Body of pancreas (tissue), 4 donors: Measurements from ENCODE around the gene APMAP. TPM values are rescaled to one million over a fixed set of nuclear protein-coding genes. Genes with fewer than 3 reads are reported as not detected.
A peak's percentile ranks its signal among the peaks of the same experiment; 100 is the strongest.
"Not testable (repeated sequence)": the region's sequence is repeated elsewhere in the genome, so short reads cannot be mapped to it uniquely, and the experiment has no call there.

ENCODE experiments used
- ATAC-seq: fragments of 150-250 bp; one replicate; pipeline ENCODE4 v1.9.1; 2016
- DNase-seq, 4 donors: peaks; one replicate each; pipeline ENCODE4 v3.0.0-alpha.2; 2019
- H3K27ac ChIP-seq, 4 donors: fragments of 200-600 bp; sonication (generic); 1 replicate in 3 of 4; 2 replicates in 1 of 4; pipeline versions ENCODE4 v1.5.1 to v1.6.1; 2016 to 2019; ENCODE audit warnings: mild to moderate bottlenecking in 1 of 4, mixed read lengths in 1 of 4, moderate library complexity in 1 of 4
- H3K27me3 ChIP-seq, 2 donors: fragments of 200-600 bp; sonication (generic); one replicate each; pipeline ENCODE4 v1.6.0; 2016; ENCODE audit warnings: mild to moderate bottlenecking in 1 of 2
- H3K36me3 ChIP-seq, 2 donors: fragments of 200-600 bp; sonication (generic); replicated peaks in 1 of 2; 2 replicates each; pipeline ENCODE4 v1.5.1; 2016; ENCODE audit warnings: low read depth in 2 of 2; ENCODE audit not compliant: insufficient read depth in 1 of 2
- H3K4me1 ChIP-seq: fragments of 200-600 bp; sonication (generic); one replicate; pipeline ENCODE4 v1.6.0; 2016
- H3K4me3 ChIP-seq, 2 donors: fragments of 200-600 bp; sonication (generic); 1 replicate in 1 of 2; 2 replicates in 1 of 2; pipeline ENCODE4 v1.5.1; 2016 to 2019
- H3K9me3 ChIP-seq, 3 donors: fragments of 200-600 bp; sonication (generic); 1 replicate in 2 of 3; 2 replicates in 1 of 3; pipeline ENCODE4 v1.5.1; 2016
- POLR2A ChIP-seq, 3 donors: fragments of 450-650 bp; IDR thresholded peaks; one replicate each; pipeline ENCODE4 v1.6.1; 2016; ENCODE audit warnings: antibody characterized with exemption in 3 of 3, mild to moderate bottlenecking in 2 of 3
- WGBS, 2 donors: methylation state at CpG; one replicate each; pipeline ENCODE4 v1.1.5; 2017; 5-methylcytosine and 5-hydroxymethylcytosine counted together
- intact Hi-C: fragments of 100-400 bp; cut with DNase I; formaldehyde crosslinking; loops from one replicate; pipeline ENCODE4 v1.15.1; 2023
- total RNA-seq, 2 donors: library from RNA; depleted of rRNA; stranded (reverse); fragments of >200 nt; gene quantifications; one replicate each; pipeline ENCODE4 v1.1.0, GENCODE V29; 2016
- TF ChIP-seq, protein P1 (sequence below), 7 experiments: fragments of 450-650 bp in 4 of 7; fragments of 200-600 bp in 3 of 7; sonication (generic) in 3 of 7; IDR thresholded peaks; one replicate each; pipeline ENCODE4 v1.5.1; 2016 to 2019; ENCODE audit warnings: antibody characterized with exemption in 7 of 7

APMAP gene
- total RNA-seq, 2 donors from 2014 or later, result 38.9 to 51.4 TPM

DNA sequence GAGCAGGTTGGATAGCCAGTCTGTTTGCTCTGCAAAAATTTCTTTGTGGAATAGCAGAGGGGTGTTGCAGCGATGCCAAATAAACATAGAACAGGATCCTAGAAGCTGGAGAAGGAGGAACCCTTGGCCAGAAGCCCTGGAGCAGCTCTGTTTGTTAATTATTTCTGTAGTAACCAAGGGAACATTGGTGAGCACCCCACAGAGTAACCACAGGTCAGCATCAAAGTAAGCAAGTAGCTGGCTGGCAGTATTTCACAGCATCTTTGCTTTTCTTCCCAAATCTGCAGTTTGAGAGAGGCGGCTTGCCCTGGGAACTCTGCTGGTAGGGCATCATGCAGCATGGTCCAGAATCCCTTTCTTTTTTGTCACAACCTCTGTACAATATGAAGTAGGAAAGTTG, 12.7 kb upstream of the APMAP start:
- TF ChIP-seq, protein P1, sequence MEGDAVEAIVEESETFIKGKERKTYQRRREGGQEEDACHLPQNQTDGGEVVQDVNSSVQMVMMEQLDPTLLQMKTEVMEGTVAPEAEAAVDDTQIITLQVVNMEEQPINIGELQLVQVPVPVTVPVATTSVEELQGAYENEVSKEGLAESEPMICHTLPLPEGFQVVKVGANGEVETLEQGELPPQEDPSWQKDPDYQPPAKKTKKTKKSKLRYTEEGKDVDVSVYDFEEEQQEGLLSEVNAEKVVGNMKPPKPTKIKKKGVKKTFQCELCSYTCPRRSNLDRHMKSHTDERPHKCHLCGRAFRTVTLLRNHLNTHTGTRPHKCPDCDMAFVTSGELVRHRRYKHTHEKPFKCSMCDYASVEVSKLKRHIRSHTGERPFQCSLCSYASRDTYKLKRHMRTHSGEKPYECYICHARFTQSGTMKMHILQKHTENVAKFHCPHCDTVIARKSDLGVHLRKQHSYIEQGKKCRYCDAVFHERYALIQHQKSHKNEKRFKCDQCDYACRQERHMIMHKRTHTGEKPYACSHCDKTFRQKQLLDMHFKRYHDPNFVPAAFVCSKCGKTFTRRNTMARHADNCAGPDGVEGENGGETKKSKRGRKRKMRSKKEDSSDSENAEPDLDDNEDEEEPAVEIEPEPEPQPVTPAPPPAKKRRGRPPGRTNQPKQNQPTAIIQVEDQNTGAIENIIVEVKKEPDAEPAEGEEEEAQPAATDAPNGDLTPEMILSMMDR (IDR thresholded peaks at IDR 0.05), result no peak
- no peak for TF ChIP-seq POLR2A (IDR thresholded peaks at IDR 0.05)
- Histone ChIP-seq H3K9me3 (no peaks in the 10 kb centered on the region), H3K4me1 (peaks cover 33% of the 10 kb centered on the region), H3K27me3 (no peaks in the 10 kb centered on the region), H3K36me3 (peaks cover 12 to 15% of the 10 kb centered on the region in 2 donors), H3K4me3 (no peak overlapping the region), H3K27ac (peak overlapping the region in 3 of 4 donors; percentile 18 to 58 (median 51))
- ATAC-seq (peak; percentile 64), DNase-seq (peak in 2 of 4 donors; percentile 50 to 56)
- intact Hi-C loops, result no loop called here
- WGBS, 2 donors, result 36 to 38% methylated on average over 2 of the region's 2 CpGs

DNA sequence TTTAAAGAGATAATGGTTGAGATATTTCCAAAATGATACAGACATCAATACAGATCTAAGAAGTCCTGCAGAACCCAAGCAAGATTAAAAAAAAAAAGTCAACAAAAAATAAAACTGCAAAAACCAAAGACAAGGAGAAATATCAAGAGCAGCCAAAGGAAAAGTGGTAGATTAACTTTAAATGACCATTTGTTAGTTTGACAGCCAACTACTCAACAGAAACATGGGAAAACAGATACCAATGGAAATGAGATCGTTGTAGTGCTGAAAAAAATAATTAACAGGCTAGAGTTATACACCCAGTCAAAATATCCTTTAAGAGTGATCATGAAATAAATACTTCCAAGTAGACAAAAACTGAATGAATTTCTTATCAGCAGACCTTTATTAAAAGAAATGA, 10.5 kb upstream of the APMAP start:
- Histone ChIP-seq H3K4me3 (no peak overlapping the region), H3K9me3 (no peaks in the 10 kb centered on the region), H3K27ac (no peak overlapping the region), H3K36me3 (peaks cover 9 to 14% of the 10 kb centered on the region in 2 donors), H3K4me1 (peaks cover 42% of the 10 kb centered on the region), H3K27me3 (no peaks in the 10 kb centered on the region)
- DNase-seq (no peak), ATAC-seq (no peak)
- 72 to 74% methylated on average over 1 of the region's 1 CpG for WGBS, 2 donors
- intact Hi-C loops, result no loop called here
- TF ChIP-seq POLR2A (IDR thresholded peaks at IDR 0.05), result no peak
- TF ChIP-seq, protein P1 (IDR thresholded peaks at IDR 0.05), result no peak

DNA sequence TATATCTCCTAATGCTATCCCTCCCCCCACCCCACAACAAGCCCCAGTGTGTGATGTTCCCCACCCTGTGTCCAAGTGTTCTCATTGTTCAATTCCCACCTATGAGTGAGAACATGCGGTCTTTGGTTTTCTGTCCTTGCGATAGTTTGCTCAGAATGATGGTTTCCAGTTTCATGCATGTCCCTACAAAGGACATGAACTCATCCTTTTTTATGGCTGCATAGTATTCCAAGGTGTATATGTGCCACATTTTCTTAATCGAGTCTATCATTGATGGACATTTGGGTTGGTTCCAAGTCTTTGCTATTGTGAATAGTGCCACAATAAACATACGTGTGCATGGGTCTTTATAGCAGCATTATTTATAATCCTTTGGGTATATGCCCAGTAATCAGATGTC, 8.8 kb upstream of the APMAP start:
- ATAC-seq, H3K9me3 ChIP-seq, intact Hi-C loops, H3K36me3 ChIP-seq, H3K27me3 ChIP-seq, H3K4me3 ChIP-seq, DNase-seq: not testable (repeated sequence)
- 76 to 78% methylated on average over 4 of the region's 4 CpGs for WGBS, 2 donors
- peaks cover 42% of the 10 kb centered on the region for H3K4me1 ChIP-seq
- H3K27ac ChIP-seq, result peak overlapping the region in 2 of 4 donors; percentile 85 to 89

DNA sequence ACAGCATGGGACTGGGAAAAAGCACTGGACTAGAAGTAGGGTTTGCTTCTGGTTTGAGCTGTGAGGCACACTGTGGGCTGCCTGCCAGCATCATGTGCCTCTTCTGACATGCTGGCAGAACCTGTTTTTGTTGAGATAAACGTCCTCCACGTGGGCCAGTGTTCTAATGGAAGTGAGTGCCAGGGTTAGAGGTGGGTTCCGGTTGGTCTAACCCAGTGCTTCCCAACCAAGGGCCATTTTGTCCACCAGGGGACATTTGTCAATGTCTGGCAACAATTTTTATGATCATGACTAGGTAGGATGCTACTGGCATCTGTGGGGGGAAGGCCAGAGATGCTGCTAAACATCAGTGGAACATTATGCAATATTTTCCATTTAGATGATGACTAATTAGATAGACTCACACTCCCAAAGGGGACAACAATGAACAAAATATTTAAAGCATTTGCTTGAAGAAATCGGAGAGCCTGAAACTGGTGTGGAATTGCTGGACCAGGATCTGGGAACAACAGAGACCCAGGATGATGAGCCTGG, 7.8 kb upstream of the APMAP start:
- DNase-seq (peak; percentile 94 to 99 (median 98)), ATAC-seq (peak; percentile 95)
- 8 to 18% methylated on average over 4 of the region's 4 CpGs for WGBS, 2 donors
- no peaks in the 10 kb centered on the region for H3K27me3 ChIP-seq
- H3K9me3 ChIP-seq, result no peaks in the 10 kb centered on the region
- peaks cover 37% of the 10 kb centered on the region for H3K4me1 ChIP-seq
- H3K4me3 ChIP-seq, result no peak overlapping the region
- intact Hi-C loops, result no loop called here
- H3K27ac ChIP-seq, result peak overlapping the region; percentile 68 to 89 (median 83)
- TF ChIP-seq, protein P1 (IDR thresholded peaks at IDR 0.05), result peak in 4 of 7 experiments; percentile 45 to 54 (median 47)
- TF ChIP-seq POLR2A (IDR thresholded peaks at IDR 0.05), result no peak
- no peaks in the 10 kb centered on the region for H3K36me3 ChIP-seq

DNA sequence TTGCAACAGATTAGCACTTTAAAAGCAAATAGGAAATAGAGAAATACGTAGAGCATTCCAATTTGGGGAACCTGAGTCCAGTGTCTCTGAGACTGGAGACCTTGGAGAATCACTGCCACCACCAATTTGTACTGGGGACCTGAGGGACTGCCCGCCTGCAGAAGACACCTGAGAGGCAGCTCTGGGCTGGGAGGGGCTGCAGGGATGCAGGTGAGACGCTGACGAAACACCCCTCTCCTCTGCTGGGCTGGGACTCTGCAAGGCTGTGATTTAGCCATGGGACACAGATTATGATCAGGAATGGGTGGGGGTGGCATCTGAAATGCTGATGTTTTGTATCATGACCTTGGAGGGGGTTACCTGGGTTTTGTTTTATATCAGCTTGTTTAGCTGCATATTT, 7.0 kb upstream of the APMAP start:
- no peaks in the 10 kb centered on the region for H3K9me3 ChIP-seq
- H3K27ac ChIP-seq, result peak overlapping the region; percentile 60 to 89 (median 83)
- ATAC-seq (no peak), DNase-seq (peak in 2 of 4 donors; percentile 10 to 13)
- TF ChIP-seq POLR2A (IDR thresholded peaks at IDR 0.05), result no peak
- TF ChIP-seq, protein P1 (IDR thresholded peaks at IDR 0.05), result no peak
- no peaks in the 10 kb centered on the region for H3K27me3 ChIP-seq
- H3K36me3 ChIP-seq, result no peaks in the 10 kb centered on the region
- WGBS, 2 donors, result 73 to 81% methylated on average over 4 of the region's 4 CpGs
- no peak overlapping the region for H3K4me3 ChIP-seq
- peaks cover 37% of the 10 kb centered on the region for H3K4me1 ChIP-seq
- intact Hi-C loops, result loop anchor here (5.0 to 10.0 kb wide), 2 partner anchors 63 to 195 kb away; partner anchors contain the start of gene ENTPD6
